K562 (cell line): ENCODE results near the gene RHPN2. TPM values are rescaled to one million over a fixed set of nuclear protein-coding genes. Genes with fewer than 3 reads are reported as not detected.

Source experiments
- ATAC-seq: fragments of 200-7000 bp; cut with Tn5 transposase; 3 replicates; pipeline ENCODE4 v1.9.1; 2020; ENCODE audit warnings: moderate library complexity
- BruUV-seq: library from RNA; stranded (reverse); fragments of 400-500 nt; replicated peaks from 2 replicates; lab custom pipeline; 2021; lab: Mats Ljungman, UMichigan
- CTCF ChIA-PET: fragments of 300-600 bp; formaldehyde crosslinking; extraction: SDS; loops from one replicate; lab custom pipeline; 2021; ENCODE audit warnings: low intra/inter-chr PET ratio; lab: Yijun Ruan, JAX
- POLR2A ChIA-PET: fragments of 300-600, 350-650 bp; sonication (Branson Sonifier 250); formaldehyde crosslinking; extraction: SDS; loops from one replicate; lab custom pipeline; 2021; ENCODE audit warnings: antibody characterized with exemption, inconsistent platforms; lab: Yijun Ruan, JAX
- DNase-seq, 4 experiments: peaks; one replicate each; pipeline versions ENCODE4 v3.0.0 to v3.0.0-alpha.2; 2011 to 2018; ENCODE audit warnings: low spot score in 3 of 4, mixed read lengths in 3 of 4; ENCODE audit errors: extremely low read depth in 1 of 4
- FAIRE-seq: peaks from 2 replicates; lab custom pipeline; 2011; peaks lifted over from hg19 to GRCh38; lab: Jason Lieb, UNC
- H2AFZ ChIP-seq: 2 replicates; pipeline ENCODE4 v1.6.0; 2011; ENCODE audit warnings: low read depth, low read length, control low read depth, inconsistent platforms
- H3K27ac ChIP-seq: fragments of 200-600 bp; 3 replicates; pipeline ENCODE4 v1.8.0; 2011; ENCODE audit warnings: low read depth, mild to moderate bottlenecking, control low read depth, inconsistent platforms, low read length, moderate library complexity, mixed read lengths; ENCODE audit errors: extremely low read depth
- H3K27me3 ChIP-seq, 2 experiments: fragments of 300-600 bp in 1 of 2; 2 replicates in 1 of 2; 3 replicates in 1 of 2; pipeline versions ENCODE4 v1.6.0 to v1.8.0; 2011; ENCODE audit warnings: inconsistent platforms in 2 of 2, low read length in 2 of 2, mild to moderate bottlenecking in 1 of 2, mixed read lengths in 1 of 2, moderate library complexity in 1 of 2; ENCODE audit not compliant: control insufficient read depth in 2 of 2, insufficient read depth in 2 of 2
- H3K36me3 ChIP-seq: fragments of 300-600 bp; 3 replicates; pipeline ENCODE4 v1.8.0; 2011; ENCODE audit warnings: mild to moderate bottlenecking, low read length, inconsistent platforms; ENCODE audit not compliant: control insufficient read depth, insufficient read depth
- H3K4me1 ChIP-seq, 2 experiments: fragments of 200-600 bp in 1 of 2; replicated peaks in 1 of 2; 2 replicates in 1 of 2; 3 replicates in 1 of 2; pipeline versions ENCODE4 v1.5.1 to v1.8.0; 2011; ENCODE audit warnings: inconsistent platforms in 2 of 2, low read length in 2 of 2, mild to moderate bottlenecking in 1 of 2, mixed read lengths in 1 of 2, moderate library complexity in 1 of 2; ENCODE audit not compliant: control insufficient read depth in 2 of 2, insufficient read depth in 2 of 2
- H3K4me2 ChIP-seq: 2 replicates; pipeline ENCODE4 v1.6.1; 2011; ENCODE audit warnings: low read length, control low read depth, inconsistent platforms, mixed read lengths; ENCODE audit not compliant: insufficient read depth
- H3K4me3 ChIP-seq: fragments of 200-600 bp; sonication (generic), shearing (Covaris generic); 2 replicates; pipeline ENCODE4 v1.5.1; 2016; ENCODE audit warnings: control low read depth, inconsistent platforms
- H3K79me2 ChIP-seq: fragments of 200-600 bp; 3 replicates; pipeline ENCODE4 v1.8.0; 2011; ENCODE audit warnings: low read length, inconsistent platforms; ENCODE audit not compliant: control insufficient read depth, insufficient read depth
- H3K9ac ChIP-seq, 2 experiments: 2 replicates each; pipeline versions ENCODE4 v1.6.0 to v1.6.1; 2011; ENCODE audit warnings: low read depth in 2 of 2, low read length in 2 of 2, control low read depth in 1 of 2, inconsistent platforms in 1 of 2, mild to moderate bottlenecking in 1 of 2, mixed read lengths in 1 of 2; ENCODE audit not compliant: insufficient read depth in 1 of 2
- H3K9me1 ChIP-seq: one replicate; pipeline ENCODE4 v1.6.0; 2011; ENCODE audit warnings: inconsistent platforms, mild to moderate bottlenecking, low read length, moderate library complexity; ENCODE audit not compliant: control insufficient read depth, insufficient read depth
- H3K9me3 ChIP-seq: replicated peaks from 2 replicates; pipeline ENCODE4 v1.5.1; 2011; ENCODE audit warnings: low read depth, low read length, inconsistent platforms; ENCODE audit not compliant: control insufficient read depth, insufficient read depth
- H4K20me1 ChIP-seq: replicated peaks from 2 replicates; pipeline ENCODE4 v1.6.1; 2011; ENCODE audit warnings: low read length, inconsistent platforms, mixed read lengths; ENCODE audit not compliant: control insufficient read depth, insufficient read depth
- CHD4 ChIP-seq: fragments of 200-600 bp; sonication (generic); IDR thresholded peaks from 3 replicates; pipeline ENCODE4 v1.6.1; 2012; ENCODE audit warnings: low read depth, mild to moderate bottlenecking, mixed read lengths, low read length, inconsistent platforms; ENCODE audit not compliant: insufficient read depth, insufficient replicate concordance, poor library complexity, severe bottlenecking
- FOXK1 ChIP-seq: sonication (generic); formaldehyde crosslinking; IDR thresholded peaks from 2 replicates; pipeline ENCODE4 v1.8.0; 2022; ENCODE audit warnings: missing genetic modification reagents, mild to moderate bottlenecking, borderline replicate concordance
- MTF1 ChIP-seq: fragments of 250-450 bp; sonication (Bioruptor Pico); IDR thresholded peaks from 2 replicates; pipeline ENCODE4 v1.9.0; 2021; ENCODE audit warnings: moderate library complexity, mild to moderate bottlenecking, inconsistent platforms, borderline replicate concordance
- ZNF217 ChIP-seq: sonication (generic); formaldehyde crosslinking; IDR thresholded peaks from 2 replicates; pipeline ENCODE4 v1.8.0; 2022; ENCODE audit warnings: mild to moderate bottlenecking, missing genetic modification reagents
- ZNF445 ChIP-seq: fragments of 250-450 bp; sonication (Bioruptor Pico); IDR thresholded peaks from 2 replicates; pipeline ENCODE4 v1.4.0; 2020; ENCODE audit warnings: low read depth, mild to moderate bottlenecking, moderate library complexity
- WGBS: fragments of 100-300 bp; shearing (Covaris generic); methylation state at CpG from one replicate; pipeline ENCODE4 v1.1.6; 2016; ENCODE audit warnings: low coverage, mixed read lengths; ENCODE audit not compliant: insufficient coverage; ENCODE audit errors: missing lambda C conversion rate; 5-methylcytosine and 5-hydroxymethylcytosine counted together
- in situ Hi-C: fragments of 300-500 bp; cut with MboI; formaldehyde crosslinking; loops from 4 replicates; pipeline ENCODE4 v1.15.0; 2018; ENCODE audit warnings: inconsistent platforms, mixed read lengths
- intact Hi-C: fragments of 100-400 bp; cut with micrococcal nuclease; formaldehyde crosslinking; loops from 2 replicates; pipeline ENCODE4 v1.14.2; 2022
- polyA plus RNA-seq, 8 experiments: library from polyadenylated mRNA; depleted of rRNA in 4 of 8; stranded (reverse) in 5 of 8; unstranded in 3 of 8; fragments of >200 nt; fragmentation: Nextera tagmentation in 2 of 8; fragmentation: Illumina TruSeq in 1 of 8; extraction: Ambion mirVana in 2 of 8; extraction: Trizol in 1 of 8; gene quantifications; 2 replicates each; pipeline versions ENCODE4 v1.2.1 to v1.2.3, GENCODE V29; 2011 to 2014; ENCODE audit warnings: inconsistent platforms in 1 of 8, missing spikeins in 1 of 8
- total RNA-seq, 7 experiments: library from RNA; depleted of rRNA in 6 of 7; stranded (reverse); fragments of >200 nt in 6 of 7; fragmentation: Illumina TruSeq in 2 of 7; extraction: Trizol in 2 of 7; gene quantifications; 2 replicates each; pipeline versions ENCODE4 v1.2.1 to v1.2.3, GENCODE V29; 2011 to 2021; ENCODE audit warnings: low replicate concordance in 1 of 7
- TF ChIP-seq, protein P1 (sequence below): sonication (generic); formaldehyde crosslinking; IDR thresholded peaks from 2 replicates; pipeline ENCODE4 v1.4.0; 2020; ENCODE audit warnings: mild to moderate bottlenecking, missing genetic modification reagents
- TF ChIP-seq, protein P2 (sequence below): IDR thresholded peaks from 3 replicates; pipeline ENCODE4 v1.6.1; 2011; ENCODE audit warnings: borderline replicate concordance, mild to moderate bottlenecking, moderate library complexity; ENCODE audit not compliant: insufficient read length; ENCODE audit errors: extremely low read depth
- TF ChIP-seq, protein P3 (sequence below), 2 experiments: fragments of 450-650 bp; formaldehyde crosslinking in 1 of 2; IDR thresholded peaks; 2 replicates each; pipeline versions ENCODE4 v1.4.0 to v1.6.1; 2014 to 2020; ENCODE audit warnings: mild to moderate bottlenecking in 2 of 2, borderline replicate concordance in 1 of 2, low read depth in 1 of 2

Gene RHPN2
- total and polyA plus RNA-seq, 9 of the 15 experiments (the other 6 are each of a cell fraction or from before 2014, with no cell fraction given): 0.63 to 9.9 (median 3.2) TPM

DNA sequence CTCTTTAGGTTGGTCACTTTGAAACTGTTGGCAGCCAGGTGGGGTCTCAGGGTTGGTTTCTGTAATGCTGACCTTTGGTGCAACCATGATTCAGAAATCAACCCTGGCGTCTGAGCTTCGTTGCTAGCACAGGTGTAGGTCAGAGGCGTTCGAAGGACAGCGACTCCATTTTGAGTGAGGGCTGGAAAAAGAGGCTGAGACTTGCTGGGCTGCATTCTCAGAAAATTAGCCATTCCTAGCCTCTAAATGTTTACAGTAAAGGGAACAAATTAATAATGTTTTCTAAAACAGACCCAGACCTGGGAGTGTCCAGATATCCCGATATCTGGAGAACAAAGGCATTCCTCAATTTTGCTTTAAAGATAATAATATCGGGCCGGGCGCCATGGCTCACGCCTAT lies 29.2 kb downstream of the RHPN2 start:
- Histone ChIP-seq H3K4me1 (no peaks in the 10 kb centered on the region), H3K9ac (no peak overlapping the region), H4K20me1 (no peaks in the 10 kb centered on the region), H3K4me2 (no peak overlapping the region), H2AFZ (no peak overlapping the region), H3K27me3 (no peaks in the 10 kb centered on the region), H3K4me3 (no peak overlapping the region), H3K9me1 (no peaks in the 10 kb centered on the region), H3K36me3 (no peaks in the 10 kb centered on the region), H3K79me2 (no peaks in the 10 kb centered on the region), H3K9me3 (no peaks in the 10 kb centered on the region), H3K27ac (no peak overlapping the region)
- in situ Hi-C loops (no loop called here), intact Hi-C loops (no loop called here)
- WGBS: 79% methylated on average over 10 of the region's 10 CpGs
- ATAC-seq (no peak), FAIRE-seq (no peak), DNase-seq (no peak)
- no TSS peak for BruUV-seq
- ChIA-PET CTCF (no interaction called here), POLR2A (no interaction called here)
- TF ChIP-seq FOXK1 (CRISPR knock-in tag) (no peak), CHD4 (no peak), ZNF217 (CRISPR knock-in tag) (no peak), MTF1 (no peak), ZNF445 (CRISPR knock-in tag) (no peak)
- TF ChIP-seq, protein P1, sequence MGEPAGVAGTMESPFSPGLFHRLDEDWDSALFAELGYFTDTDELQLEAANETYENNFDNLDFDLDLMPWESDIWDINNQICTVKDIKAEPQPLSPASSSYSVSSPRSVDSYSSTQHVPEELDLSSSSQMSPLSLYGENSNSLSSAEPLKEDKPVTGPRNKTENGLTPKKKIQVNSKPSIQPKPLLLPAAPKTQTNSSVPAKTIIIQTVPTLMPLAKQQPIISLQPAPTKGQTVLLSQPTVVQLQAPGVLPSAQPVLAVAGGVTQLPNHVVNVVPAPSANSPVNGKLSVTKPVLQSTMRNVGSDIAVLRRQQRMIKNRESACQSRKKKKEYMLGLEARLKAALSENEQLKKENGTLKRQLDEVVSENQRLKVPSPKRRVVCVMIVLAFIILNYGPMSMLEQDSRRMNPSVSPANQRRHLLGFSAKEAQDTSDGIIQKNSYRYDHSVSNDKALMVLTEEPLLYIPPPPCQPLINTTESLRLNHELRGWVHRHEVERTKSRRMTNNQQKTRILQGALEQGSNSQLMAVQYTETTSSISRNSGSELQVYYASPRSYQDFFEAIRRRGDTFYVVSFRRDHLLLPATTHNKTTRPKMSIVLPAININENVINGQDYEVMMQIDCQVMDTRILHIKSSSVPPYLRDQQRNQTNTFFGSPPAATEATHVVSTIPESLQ (CRISPR knock-in tag): no peak
- TF ChIP-seq, protein P2, sequence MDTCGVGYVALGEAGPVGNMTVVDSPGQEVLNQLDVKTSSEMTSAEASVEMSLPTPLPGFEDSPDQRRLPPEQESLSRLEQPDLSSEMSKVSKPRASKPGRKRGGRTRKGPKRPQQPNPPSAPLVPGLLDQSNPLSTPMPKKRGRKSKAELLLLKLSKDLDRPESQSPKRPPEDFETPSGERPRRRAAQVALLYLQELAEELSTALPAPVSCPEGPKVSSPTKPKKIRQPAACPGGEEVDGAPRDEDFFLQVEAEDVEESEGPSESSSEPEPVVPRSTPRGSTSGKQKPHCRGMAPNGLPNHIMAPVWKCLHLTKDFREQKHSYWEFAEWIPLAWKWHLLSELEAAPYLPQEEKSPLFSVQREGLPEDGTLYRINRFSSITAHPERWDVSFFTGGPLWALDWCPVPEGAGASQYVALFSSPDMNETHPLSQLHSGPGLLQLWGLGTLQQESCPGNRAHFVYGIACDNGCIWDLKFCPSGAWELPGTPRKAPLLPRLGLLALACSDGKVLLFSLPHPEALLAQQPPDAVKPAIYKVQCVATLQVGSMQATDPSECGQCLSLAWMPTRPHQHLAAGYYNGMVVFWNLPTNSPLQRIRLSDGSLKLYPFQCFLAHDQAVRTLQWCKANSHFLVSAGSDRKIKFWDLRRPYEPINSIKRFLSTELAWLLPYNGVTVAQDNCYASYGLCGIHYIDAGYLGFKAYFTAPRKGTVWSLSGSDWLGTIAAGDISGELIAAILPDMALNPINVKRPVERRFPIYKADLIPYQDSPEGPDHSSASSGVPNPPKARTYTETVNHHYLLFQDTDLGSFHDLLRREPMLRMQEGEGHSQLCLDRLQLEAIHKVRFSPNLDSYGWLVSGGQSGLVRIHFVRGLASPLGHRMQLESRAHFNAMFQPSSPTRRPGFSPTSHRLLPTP: no peak
- TF ChIP-seq, protein P3, sequence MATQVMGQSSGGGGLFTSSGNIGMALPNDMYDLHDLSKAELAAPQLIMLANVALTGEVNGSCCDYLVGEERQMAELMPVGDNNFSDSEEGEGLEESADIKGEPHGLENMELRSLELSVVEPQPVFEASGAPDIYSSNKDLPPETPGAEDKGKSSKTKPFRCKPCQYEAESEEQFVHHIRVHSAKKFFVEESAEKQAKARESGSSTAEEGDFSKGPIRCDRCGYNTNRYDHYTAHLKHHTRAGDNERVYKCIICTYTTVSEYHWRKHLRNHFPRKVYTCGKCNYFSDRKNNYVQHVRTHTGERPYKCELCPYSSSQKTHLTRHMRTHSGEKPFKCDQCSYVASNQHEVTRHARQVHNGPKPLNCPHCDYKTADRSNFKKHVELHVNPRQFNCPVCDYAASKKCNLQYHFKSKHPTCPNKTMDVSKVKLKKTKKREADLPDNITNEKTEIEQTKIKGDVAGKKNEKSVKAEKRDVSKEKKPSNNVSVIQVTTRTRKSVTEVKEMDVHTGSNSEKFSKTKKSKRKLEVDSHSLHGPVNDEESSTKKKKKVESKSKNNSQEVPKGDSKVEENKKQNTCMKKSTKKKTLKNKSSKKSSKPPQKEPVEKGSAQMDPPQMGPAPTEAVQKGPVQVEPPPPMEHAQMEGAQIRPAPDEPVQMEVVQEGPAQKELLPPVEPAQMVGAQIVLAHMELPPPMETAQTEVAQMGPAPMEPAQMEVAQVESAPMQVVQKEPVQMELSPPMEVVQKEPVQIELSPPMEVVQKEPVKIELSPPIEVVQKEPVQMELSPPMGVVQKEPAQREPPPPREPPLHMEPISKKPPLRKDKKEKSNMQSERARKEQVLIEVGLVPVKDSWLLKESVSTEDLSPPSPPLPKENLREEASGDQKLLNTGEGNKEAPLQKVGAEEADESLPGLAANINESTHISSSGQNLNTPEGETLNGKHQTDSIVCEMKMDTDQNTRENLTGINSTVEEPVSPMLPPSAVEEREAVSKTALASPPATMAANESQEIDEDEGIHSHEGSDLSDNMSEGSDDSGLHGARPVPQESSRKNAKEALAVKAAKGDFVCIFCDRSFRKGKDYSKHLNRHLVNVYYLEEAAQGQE (IDR thresholded peaks at IDR 0.05; ENCODE audit: borderline replicate concordance): no peak
- TF ChIP-seq, protein P3 (CRISPR knock-in tag; IDR thresholded peaks at IDR 0.05; ENCODE audit: low read depth): no peak
